HG03103 (cell line): ENCODE measurements around the gene PROC.
"Not testable (repeated sequence)": the region's sequence is repeated elsewhere in the genome, so short reads cannot be mapped to it uniquely, and the experiment has no call there.

Experiments
- ATAC-seq: cut with Tn5 transposase; IDR thresholded peaks from one replicate; pipeline ENCODE4 v1.9.1; 2021; ENCODE audit warnings: low read depth; ENCODE audit not compliant: unreplicated experiment

The PROC gene

DNA sequence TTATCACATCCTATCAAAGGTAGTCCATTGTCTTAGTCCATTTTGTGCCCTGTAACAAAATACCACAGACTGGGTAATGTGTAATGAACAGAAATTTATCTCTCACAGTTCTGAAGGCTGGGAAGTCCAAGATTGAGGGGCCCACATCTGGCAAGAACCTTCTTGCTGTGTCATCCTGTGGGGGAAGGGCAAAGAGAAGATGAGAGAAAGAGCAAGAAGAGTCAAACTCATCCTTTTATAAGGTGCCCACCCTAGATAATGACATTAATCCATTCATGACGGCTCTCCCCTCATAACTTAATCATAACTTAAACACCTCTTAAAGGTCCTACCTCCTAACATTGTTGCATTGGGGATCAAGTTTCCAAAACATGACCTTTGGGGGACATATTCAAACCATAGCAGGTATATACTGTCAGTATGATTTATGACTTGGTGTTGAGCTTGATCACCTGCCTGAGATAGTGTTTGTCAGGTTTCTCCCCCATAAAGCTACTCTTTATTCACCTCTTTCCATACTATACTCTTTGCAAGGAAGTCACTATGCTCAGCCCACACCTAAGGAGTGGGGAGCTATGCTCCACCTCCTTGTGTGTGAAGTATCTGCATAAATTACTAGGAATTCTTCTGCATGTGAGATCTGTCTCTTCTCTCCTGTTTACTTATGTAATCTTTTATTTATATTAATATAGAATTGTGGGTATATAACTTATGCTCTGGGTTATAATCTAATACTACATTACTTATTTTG, 25.2 kb upstream of the PROC start:
- ATAC-seq: no peak

DNA sequence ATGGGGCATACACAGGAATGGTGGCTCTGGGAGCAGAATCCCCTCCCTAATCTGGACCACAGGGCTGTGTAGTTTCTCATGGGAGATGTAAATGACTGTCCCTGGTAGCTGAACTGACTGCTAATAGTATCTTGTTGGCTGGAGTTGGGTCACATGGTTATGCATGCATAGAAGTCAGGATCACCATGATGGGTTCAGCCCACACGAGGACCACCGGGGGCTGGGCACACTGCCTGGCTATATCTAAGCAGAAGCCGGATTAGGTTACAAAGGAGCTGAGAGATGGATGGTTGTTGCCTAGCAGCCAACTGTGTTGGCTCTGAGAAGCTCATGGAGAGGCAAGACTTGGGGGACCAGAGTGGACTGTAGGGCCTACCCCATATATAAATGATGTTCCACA, 23.7 kb upstream of the PROC start:
- ATAC-seq: no peak

DNA sequence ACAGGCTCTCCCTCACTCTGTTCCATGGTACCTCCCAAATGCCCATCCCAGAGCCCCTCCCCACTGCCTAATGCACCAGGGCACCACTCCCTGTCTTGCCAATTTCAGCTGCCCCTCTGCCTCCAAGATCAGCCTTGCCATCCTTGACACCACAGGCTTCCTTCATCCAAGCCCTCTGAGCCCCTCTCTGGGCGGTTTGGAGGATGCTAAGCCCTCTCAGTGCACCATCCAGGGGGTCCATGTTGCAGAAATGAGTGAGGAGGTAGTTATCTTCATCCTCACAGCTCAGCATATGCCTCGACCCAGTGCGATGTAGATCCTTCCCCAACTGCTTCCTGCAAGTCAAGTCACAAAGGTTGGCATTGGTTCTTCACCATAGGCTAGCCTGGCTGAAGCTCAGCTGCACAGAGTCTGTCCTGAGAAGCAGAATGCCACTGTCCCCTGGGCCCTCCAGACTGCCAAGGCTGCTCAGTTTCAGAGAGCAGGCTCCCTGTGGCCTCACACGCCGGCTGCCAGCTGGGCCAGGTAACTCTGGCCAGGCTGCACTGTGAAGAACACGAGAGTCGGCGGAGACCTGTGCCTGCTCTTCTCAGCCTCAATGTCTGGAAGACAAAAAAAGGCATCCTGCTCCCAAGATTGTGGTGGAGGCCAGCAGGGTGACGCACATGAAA, 20.5 kb upstream of the PROC start:
- ATAC-seq: no peak

DNA sequence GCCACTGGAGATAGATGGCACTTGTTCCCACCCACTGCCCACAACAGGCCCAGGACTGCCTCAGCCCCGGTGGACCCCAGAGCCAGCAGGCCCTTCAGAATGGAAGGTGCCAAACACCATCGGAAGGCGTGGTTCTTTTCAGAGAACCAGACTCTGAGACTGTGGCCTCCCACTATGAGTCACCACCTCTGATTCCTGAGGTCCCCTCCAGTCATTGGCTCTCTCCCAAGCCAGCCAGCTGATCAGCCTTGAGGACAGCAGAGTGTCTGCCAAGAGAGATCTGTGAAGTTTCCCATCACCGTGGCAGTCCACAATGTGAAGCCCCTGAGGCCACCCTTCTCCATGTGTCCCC, 20.0 kb upstream of the PROC start:
- peak; percentile 89 for ATAC-seq

DNA sequence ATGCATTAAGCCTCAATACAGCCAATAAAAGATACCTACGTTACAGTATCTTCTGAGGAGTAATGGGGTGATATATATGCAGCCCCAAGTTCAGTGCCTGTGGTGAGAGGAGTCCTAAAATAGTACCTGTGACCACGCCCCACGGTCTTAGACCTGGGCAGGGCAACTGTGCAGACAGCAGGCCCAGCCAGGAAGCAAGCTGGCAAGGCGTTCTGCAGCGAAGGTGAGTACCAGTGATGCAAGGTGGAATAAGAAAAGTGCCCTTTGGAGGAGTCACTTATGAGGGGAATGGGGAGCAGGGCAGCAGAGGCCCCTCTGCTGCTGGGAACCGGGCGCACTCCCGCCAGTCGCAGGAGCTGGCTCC, 17.7 kb upstream of the PROC start:
- no peak for ATAC-seq

DNA sequence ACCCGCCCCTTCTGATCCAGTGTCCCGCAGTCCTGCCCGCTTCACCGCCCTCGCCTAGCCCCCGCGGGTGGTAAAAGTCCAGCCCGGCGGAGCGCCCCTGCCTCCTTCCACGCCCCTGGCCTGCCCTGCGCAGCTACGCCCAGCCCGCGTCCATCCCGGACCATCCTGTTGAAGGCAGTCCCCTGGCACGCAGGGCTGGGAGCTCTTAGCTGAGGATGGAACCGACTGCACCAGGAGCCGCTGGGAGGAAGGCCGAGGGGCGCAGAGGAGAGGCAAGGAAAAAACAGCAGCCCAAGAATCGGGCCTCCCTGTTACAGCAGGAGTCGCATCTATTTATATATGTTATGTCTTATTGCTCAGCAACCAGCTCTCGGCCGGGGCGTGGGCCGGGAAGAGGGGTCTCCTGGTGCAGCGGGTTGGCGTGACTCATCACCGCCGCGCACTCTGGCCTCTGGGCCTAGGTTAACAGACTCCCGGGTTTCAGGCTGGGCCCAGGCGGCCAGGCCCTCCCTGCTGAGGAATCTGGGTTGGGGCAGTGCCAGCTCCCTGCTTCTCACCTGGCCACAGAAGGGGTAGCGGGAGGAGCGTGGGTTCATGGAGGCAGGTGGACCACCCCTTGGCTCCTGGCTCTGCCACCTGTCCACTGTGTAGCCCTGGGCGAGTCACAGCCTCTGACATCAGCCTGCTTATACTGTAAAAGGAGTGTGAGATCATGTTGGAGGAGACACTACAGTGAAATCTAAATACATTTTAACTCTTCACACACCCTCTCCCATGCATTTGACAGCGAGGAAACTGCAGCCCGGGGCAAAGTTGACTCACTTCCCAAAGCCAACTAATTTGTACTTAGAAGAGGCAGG, 17.1 kb upstream of the PROC start:
- no peak for ATAC-seq

DNA sequence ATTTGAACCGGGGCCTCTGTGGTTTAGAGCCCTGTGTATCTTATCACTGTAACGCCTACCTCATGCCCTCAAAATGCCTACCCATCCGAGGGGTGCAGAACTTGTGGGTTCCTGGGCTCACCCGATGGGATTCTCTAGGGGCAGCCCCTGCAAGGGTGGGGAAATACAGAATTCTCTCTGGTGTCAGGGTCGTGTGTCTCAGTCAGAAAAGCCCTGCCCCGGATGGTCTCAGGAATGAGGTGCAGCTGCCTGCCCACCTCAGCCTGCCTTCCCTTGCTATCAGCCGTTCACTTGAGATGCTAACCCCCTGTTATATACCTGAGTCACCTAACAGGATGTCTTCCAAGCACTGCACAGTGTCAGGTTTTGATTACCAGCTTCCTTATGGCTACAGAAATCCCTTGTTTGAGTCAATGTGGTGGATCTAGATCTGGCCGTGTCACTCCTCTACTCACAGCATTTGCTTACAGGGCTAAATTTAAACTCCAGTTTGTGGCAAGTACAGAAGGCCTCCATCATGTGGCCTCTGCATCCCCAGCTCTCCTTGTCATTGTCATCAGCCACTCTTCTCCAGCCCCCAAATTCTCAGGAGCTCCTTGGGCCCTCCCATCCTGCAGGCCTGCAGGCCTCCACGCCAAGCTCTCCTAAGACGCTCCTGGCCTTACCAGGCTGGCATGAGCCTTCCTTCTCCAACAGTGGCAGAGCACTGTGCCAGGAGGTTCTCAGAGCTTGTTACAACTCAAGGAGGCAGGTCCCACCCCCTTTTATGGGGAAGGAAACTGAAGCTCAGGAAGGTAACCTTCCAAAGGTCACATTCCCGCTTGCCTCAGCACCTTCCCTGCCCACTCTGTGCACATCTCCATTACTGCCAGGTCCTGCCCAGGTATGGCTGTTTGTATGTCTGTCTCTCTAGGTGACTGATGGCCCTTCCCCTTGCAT, 16.2 kb upstream of the PROC start:
- no peak for ATAC-seq

DNA sequence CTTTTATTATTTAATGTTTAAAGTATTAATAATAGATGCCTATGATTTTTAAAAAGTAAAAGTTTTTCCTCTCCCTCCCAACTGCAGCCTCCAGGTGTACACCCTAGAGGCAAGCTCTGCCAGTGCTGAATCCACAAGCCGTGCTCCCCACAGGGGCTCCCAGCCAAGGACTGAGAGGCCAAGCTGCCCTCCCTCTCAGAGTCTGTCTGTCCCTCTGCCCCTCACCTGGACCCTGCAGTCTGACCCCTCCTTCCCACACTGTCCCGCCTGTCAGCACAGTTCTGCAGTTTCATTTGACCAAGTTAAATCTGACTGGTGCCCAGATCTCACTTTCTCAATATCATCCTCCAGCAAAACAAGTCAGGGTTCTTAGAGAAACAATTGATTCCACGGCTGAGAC, 14.8 kb upstream of the PROC start:
- ATAC-seq: no peak

DNA sequence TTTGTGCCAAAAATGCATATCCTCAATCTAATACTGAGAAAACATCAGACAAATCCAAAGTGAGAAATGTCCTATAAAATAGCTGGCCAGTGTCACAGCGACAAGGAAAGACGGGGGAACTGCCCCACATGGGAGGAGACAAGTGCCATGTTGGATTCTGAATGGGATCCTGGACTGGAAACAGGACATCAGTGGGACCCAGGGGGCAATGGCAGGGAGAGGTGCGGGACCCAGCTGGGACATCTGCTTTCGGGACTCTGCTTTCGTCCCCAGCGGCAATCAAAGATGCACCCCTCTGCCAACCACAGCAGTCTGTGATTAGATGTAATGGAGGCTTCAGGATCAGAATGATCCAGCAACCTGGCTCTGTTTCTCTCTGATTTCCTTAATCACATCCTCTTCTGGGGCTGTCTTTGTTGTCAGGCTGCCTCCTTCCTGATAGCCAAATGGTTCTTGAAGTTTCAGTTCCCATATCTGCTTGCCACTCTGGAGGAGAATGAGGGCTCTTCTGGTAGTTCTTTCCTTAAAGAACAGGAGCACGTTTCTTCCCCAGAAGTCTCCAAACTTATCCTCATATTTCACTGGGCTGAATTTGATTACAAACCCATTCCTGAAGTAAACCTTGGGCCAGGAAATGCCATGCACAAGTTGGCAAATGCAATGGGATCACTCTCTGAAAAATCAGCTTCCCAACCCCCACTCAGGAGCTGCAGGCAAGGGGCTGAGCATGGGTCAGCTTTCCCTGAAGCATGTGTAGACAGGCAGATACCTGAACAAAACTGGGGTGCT, 13.6 kb upstream of the PROC start:
- no peak for ATAC-seq

DNA sequence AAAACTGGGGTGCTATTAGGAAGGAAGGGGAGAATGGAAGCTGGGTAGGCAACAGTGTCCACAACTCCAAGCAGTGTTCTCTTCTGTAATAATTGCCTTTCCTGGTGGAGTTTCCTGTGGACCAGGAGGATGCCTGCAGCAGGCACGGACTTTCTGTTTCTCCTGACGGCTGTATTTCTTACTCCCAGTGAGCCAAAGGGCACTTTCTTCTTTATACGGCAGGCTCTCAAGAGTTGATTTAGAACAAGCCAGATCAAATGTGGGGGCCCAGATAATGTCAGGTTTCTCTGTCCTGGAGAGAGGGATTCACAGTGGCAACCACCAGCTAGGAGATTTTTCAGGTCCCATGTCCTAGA, 13.0 kb upstream of the PROC start:
- no peak for ATAC-seq

DNA sequence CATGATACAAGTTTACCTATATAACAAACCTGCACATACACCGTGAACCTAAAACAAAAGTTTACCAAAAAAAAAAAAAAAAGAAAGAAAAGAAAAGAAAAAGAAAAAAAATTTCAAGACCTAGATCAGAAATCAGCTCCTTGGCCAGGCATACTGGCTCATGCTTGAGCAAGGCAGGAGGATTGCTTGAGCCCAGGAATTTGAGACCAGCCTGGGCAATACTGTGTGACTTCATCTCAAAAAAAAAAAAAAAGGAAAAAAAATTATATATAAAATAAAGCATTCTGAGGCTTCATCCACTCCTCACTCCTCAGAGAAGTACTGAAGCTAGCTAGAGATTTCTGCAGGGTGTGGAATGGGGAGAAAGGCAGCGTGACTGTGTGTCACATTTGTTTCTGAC, 11.8 kb upstream of the PROC start:
- no peak for ATAC-seq

DNA sequence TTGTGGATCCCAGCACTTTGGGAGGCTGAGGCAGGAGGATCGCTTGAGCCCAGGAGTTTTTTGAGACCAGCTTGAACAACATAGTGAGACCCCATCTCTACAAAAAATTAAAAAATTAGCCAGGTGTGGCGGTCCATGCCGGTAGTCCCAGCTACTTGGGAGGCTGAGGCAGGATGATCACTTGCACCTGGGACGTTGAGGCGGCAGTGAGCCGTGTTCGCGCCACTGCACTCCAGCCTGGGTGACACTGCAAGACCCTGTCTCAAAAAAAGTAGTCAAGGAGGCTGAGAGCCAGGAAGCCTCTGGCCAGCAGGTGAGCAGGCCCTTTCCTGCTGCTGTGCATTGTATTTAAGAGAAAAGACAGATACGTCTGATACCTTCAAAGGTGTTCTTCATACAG, 11.1 kb upstream of the PROC start:
- no peak for ATAC-seq

DNA sequence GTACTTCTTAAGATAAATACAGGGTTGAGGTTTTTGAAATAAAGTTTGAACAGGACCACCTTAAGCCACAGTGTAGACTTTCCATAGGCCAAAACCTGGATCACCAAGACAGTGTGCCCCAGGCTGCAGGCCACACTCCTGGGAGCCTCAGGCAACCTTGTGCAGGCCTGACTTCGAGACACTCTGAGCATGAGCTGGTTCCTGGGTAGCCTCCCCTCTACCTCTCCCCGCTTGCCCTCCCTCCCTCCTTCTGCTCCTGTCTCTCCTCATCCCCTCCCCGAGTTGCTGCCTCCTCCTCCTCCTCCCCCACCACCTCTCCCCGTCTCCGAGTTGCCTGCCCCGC, 10.6 kb upstream of the PROC start:
- ATAC-seq: no peak

DNA sequence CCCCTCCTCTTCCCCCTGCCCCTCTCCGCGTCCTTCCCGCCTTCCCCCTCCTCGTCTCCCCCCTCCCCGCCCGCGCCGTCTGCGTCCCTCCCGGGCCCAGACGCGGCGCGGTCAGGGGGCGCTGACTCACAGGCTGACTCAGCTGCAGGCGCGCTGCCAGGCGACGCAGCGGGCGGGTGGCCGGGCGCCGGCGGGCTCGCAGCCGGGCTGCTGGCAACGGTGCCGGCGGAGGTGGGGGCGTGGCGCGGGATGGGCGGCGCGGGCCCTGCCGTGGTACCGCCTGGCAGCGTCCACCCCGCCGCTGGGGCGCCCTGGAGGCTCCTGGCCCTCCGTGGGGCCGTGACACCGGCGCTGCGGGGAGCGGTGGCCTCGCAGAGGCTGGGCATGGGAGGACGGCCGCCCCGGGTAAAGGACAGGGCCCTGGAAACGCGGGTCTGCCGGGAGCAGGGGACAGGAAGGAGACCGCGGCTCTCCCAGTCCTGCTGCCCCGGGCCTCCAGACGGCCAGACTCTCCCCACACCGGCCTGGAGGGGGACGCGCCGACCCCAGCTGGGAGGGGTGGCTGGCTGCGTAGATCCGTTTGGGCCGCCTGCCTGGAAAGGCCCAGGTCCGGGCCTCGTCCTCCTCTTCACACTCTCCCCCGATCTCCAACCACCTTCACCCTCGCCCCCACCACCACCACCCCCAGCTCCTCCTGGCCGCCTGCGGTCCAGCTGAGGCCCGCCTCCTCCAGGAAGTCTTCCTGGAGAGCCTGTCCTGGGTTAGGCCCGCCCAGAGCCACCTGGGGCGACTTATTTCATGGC, 10.0 kb upstream of the PROC start:
- peak; percentile 61 for ATAC-seq

DNA sequence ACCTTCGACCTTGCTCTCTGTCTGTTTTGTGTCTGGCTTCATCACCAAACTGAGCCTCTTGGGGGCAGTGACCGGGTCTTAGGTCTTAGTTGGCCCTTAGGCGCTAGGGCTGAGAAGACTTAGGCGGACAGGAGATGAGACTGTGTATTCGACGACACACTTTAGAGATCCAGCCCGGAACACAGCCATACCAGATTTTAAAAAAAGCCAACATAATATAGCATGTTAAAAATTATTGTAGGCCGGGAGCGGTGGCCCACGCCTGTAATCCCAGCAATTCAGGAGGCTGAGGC, 9.5 kb upstream of the PROC start:
- ATAC-seq: no peak

DNA sequence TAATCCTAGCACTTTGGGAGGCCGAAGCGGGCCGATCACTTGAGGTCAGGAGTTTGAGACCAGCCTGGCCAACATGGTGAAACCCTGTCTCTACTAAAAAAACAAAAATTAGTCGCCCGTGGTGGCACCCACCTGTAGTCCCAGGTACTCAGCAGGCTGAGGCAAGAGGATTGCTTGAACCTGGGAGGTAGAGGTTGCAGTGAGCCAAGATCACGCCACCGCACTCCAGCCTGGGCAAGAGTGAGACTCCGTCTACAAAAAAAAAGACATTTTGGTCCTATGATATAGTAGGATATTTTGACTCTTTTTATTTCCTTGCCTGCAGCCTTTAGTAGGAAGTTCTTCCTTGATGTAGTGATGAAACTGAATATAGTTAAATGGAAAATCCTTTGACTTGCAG, 8.5 kb upstream of the PROC start:
- ATAC-seq: not testable (repeated sequence)

DNA sequence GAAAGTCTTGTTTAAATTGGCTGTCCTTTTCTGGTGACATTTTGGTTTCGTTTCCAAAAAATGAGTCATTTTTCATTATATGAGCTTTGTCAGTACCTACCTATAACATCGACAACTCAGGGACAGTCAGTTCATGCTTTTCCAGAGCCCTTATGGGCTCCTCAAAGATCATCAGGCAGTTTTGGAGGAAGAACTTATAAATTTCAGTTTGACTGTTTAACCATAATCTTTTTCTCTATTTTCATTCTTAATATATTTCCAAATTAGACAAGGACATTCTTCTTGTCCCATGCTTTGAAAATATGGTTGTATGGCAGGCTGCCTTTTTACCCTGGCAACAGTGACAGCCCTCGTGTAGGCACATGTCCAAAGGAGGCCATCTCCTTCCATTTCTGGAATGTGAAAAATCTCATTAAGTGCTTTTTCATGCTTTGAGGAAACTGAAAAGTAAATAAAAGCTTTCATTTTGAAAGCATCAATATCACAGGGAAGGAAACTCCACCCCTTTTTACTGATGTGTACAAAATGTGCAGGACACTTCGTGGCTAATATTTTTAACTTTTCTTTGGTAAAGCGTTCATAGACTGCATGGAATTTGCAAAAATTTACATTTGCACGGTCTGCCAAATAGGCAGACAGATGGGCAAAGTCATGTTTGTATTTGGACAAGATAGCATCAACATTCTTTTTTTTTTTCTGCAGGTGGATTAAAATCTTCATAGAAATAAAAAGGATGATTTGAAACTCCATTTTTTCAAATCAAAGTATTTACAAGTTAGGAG, 7.2 kb upstream of the PROC start:
- no peak for ATAC-seq

DNA sequence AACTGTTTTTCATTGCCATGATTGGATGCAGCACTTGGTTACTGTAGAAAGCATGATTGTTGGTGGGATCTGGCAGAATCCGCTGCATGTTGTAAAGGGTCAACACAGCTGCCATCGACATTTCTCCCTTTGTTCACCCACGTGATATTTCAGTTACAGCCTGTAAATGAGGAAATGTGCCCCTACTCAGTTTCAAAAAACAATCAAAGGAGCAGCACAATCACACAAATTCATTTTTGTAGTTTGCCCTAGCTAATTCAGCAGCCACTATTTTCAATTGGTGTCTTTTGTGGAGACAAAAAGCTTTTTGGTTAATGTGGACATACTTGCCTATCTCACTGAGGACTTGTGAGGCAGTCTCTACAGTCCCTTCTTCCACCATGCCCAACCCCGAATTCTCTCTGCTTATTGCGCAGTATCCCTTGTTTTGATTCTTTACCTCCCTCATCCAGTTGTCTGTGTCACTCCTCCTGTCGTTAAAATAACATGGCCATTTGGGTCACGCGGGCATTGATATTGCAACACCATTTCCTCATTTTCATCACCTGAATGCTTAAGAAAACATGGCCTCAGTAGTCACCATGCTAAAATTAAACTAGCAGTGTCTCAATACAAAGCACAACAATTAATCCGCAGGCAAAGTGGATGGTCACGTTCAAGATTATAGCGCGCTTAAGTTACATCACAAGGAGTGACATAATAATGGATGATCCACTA, 6.4 kb upstream of the PROC start:
- ATAC-seq: no peak
